Measurements from ENCODE around the gene SLC24A4.

DNA sequence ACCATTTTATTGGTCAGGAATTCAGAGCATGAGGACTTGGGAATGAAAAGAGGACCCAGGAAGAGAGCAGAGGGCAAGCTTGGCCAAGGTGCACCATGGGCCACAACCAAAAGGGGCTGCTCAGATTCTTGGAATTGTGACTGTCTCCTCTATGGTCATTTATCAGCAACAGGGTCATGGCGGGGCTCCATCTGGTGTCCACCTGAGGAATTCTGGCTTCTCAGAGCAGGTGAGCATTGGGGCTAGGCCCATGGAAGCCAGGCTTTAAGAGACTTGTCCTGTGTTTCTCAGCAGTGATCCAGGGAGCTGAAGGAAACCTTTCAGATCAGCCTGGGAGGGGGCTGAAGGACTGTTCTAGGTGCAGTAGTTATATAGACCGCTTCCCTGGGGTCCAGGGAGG lies 188.0 kb downstream of the SLC24A4 start:
- TF ChIP-seq, protein P1, sequence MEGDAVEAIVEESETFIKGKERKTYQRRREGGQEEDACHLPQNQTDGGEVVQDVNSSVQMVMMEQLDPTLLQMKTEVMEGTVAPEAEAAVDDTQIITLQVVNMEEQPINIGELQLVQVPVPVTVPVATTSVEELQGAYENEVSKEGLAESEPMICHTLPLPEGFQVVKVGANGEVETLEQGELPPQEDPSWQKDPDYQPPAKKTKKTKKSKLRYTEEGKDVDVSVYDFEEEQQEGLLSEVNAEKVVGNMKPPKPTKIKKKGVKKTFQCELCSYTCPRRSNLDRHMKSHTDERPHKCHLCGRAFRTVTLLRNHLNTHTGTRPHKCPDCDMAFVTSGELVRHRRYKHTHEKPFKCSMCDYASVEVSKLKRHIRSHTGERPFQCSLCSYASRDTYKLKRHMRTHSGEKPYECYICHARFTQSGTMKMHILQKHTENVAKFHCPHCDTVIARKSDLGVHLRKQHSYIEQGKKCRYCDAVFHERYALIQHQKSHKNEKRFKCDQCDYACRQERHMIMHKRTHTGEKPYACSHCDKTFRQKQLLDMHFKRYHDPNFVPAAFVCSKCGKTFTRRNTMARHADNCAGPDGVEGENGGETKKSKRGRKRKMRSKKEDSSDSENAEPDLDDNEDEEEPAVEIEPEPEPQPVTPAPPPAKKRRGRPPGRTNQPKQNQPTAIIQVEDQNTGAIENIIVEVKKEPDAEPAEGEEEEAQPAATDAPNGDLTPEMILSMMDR (IDR thresholded peaks at IDR 0.05) = no peak
- no peak for TF ChIP-seq POLR2A (IDR thresholded peaks at IDR 0.05)

Measured in uterus (tissue), 2 donors.